NCI-H1417 treated with DMSO at 0.1 percent for 48 hours (cell line): Measurements from ENCODE around the gene BCOR.

Experiments used
- DNase-seq: peaks from one replicate; lab custom pipeline; 2025; lab: John Stamatoyannopoulos, UW

The BCOR gene

DNA sequence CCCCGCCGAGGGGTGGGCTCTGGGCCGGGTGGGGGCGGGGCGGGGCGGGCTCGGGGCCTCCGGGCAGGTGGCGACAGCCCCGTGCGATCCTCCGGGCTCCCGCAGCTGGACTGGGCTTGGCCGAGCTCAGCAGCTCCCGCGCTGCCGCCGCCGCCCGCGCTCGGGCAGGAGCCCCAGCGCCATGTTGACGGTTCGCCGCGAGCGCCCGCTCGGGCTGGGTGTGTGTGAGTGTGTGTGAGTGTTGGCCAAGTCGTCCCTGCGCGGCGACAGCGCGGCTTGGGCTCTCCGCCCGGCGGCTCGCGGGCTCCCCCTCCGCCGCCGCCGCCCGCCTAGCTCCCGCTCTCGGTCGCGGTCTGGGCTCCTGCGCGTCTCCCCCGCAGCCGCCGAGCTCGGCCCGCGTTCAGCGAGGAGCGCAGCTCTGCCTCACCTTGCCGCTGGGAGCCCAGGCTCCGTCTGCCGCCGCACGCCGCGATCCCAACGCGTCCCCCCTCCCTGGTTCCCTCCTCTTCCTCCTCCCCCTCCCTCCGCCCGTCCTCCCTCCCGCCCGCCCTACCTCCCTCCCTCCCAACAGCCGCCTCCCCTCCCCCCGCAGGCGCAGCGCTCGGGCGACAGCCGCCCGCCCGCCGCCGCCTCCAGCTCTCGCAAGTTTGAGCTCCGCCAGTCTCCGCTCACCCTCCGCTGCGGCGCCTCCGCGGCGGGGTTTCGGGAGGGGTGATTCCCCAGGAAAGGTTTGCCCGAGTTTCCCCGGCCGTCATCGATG is at the start of gene BCOR:
Gene BCOR (minus strand): TSS at position 455 of the 760 bp plus-strand sequence. CDS start 20,029 bp downstream, outside the sequence.
- no peak for DNase-seq

DNA sequence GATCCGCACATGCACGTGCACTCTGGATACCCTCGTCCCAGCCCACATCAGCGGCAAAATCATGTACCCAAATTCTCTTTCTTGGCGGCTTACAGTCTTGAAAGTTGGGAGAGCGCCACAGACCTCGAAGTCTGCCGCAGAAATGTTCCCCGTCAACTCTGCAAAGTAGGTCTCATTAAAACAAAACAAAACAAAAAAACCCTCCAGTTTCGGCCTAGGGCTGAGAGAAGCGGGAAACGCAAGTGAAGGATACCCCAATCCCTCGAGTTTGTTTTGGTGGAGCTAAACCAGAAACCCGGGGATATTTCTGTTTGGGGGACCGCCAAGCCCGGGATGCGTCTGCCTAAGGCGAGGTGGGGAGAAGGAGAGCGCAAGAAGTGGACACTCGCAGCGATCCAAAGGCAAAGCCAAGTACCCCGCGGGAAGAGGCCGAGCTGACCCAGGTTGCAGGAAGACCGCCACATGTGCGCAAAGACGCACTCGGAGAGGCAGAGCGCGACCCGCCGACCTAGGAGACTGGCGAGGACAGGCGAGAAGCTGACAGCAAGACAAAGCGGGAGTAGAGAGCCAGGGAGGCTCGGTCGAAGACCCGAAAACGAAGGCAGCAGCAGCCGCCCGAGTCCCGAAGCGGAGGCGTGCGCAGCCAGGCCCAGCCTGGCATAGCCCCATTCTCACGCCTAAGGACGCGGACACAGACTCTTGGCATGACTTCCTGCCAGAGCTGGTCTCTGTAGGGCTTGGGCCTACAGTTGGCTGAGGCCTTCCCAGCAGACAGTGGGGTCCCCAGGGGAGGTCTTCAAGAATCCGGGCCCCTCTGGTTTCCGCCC is 49.6 kb upstream of the BCOR start:
- no peak for DNase-seq

DNA sequence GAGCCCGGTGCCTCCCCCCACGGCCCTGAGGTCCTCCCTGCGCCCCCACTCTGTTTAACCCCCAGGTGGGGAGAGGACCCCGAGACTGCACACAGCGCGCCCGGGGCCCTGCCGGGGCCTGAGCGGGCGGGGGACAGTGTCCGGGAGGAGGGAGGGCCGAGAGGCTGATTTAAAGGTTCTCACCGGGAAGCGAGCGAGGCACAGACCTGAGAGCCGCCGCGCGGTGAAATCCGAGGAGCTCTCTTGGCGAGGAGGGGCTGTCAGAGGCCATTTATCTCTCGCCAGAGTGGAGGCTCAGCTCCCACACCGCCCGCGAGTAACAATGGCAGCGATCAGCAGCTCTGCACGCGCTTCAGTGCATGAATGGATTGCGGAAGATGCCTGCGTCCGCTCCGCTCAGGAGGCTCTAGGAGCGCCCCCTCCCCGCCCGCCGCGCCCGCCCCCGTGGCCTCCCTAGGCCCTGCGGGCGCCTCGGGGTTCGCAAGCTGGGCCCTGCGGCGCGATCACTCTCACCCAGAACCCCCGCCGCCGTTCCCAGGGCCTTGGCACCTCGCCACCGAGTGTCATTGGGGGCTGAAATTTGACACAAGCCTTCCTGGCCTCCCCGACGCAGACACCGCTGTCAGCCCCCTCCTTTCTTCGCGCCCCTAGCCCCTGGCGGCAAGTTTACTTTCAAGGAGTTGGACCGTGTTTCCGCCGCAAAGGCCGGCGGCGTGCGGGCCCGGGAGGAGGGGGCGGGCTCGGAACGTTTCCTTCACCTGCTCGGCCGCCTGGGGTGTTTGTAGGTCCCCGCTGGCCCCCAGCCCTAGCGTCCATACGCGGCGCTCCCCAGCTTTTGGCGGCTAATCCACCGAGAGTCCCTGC is 48.7 kb upstream of the BCOR start:
- no peak for DNase-seq

DNA sequence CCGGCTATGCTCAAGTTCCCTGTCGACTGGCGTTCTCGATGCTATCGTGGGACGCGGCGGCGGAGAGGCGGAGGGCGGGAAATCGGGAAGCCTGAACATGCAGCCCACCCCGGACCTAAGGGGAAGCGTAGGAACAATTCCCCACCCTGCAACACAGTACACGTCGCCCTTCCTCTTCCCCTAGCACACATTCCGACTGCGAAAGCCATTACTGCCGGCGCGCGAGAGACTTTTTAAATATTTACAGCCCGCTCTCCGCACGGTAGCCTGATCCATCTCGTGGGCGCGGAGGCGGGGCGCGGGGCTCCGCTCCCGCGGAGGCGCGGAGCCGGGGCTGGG is 48.1 kb upstream of the BCOR start:
- no peak for DNase-seq

DNA sequence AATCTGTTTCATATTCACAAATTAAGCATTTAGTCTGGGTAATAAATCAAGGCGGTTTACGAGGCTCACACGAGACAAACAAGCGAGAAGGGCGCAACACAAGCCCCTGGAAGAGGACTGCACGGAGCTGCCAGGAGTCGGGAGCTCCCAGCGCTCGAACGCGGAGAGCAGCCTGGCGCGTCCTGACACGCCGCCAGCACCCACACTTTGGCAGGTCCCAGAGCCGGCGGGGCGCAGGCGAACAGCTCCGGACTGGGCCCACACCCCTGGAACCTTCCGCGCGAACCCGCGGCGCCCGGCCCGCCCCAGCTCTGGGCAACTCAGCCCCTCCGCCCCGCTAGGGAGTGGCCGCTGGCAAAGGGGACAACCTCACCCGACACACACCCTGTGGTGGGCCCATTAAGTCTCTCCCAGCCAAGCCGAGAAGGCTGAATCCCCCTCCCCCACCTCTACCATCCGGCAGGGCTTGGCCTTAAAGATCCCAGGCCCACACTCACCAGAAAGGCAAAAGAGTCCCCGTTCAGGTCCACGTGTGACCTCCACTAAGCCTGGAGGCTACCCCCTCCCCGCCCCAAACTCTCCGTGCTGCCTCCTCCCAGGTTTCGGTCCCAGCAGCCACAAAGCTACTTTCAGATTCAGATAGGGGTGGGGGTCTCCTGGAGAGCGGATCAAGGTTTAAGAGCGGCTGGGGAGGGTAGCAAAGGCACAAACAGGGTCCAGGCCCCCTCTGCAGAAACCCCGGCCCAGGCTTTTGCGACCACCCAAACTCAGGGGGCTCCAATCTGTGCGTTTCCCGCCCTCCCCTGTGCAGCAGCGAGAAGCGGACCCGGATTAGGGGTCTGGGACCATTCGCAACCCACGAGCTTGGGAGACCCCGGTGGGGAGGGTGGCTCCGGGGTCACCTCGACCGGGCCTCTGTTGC is 47.5 kb upstream of the BCOR start:
- DNase-seq = no peak

DNA sequence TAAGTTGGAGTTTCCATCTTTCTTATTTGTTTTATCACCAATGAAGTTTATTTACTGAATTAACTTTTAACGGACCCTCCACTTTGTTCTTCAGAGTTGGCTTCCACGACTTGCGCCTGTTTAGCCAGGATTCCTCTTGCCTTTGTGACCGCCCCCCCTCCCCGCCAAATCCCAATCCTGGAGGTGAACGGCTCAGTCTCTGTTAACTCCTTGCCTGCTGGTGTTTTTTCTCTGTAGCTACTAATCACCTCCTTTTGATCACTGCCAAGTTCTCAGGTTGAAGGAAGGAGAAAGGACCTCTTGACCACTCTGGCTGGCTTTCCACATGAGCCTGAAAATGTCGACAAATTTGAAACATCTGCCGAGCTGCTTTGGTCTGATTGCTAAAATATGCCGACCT is 46.8 kb upstream of the BCOR start:
- DNase-seq = no peak

DNA sequence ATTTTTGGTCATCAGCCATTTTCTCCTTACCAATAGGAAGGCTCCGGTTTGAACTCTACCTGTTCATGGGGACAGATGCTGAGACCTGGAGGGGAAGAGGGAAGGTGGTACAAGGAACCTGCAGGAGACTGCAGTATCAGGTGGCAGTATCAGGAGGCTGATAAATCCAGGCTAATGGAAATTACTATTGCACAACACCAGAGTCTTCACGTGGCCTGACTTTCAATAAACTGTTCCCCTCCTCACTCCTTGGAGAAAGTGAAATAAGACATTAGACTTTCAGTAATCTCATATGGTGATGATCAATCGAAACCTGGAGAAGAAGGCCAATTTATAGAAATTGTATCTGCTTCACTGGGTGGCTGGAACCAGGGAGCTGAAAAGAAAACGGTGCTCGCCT is 46.2 kb upstream of the BCOR start:
- no peak for DNase-seq

DNA sequence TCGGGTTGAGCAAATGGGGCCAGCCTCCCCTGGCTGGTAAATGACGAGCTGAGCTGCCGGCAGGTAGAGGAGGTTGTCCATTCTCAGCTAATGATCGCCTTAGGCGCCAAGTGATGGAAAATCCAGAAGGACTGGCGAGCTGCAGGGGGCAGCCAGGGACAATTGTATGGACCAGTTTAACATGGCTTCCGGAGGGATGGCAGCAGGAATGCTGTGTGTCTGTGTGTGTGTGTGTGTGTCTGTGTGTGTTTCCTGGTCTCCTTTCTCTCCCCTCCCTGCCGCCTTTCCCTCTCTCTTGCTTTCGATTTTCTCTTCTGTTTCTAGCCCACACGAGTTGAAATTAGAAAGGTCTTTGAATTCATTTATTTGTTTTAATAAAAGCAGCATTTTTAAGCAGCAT is 45.2 kb upstream of the BCOR start:
- no peak for DNase-seq

DNA sequence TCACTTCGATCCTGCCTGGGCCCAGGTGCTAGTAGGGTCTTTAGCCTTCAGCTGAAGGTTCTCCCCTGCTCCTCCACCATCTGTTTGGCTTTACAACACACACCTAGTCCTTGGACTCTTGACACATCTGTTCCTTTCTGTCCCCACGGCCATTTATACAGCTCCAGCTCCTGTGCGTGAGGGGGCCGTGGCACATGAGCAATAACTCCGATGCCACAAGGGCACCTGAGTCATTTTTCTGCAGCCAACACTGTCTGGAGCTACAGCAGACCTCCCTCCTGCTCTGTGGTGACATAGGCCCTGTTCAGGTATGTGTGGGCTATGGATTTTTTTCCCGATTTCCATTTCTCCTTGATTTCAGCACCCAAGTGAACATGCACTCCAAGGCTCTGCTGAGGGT is 44.7 kb upstream of the BCOR start:
- no peak for DNase-seq

DNA sequence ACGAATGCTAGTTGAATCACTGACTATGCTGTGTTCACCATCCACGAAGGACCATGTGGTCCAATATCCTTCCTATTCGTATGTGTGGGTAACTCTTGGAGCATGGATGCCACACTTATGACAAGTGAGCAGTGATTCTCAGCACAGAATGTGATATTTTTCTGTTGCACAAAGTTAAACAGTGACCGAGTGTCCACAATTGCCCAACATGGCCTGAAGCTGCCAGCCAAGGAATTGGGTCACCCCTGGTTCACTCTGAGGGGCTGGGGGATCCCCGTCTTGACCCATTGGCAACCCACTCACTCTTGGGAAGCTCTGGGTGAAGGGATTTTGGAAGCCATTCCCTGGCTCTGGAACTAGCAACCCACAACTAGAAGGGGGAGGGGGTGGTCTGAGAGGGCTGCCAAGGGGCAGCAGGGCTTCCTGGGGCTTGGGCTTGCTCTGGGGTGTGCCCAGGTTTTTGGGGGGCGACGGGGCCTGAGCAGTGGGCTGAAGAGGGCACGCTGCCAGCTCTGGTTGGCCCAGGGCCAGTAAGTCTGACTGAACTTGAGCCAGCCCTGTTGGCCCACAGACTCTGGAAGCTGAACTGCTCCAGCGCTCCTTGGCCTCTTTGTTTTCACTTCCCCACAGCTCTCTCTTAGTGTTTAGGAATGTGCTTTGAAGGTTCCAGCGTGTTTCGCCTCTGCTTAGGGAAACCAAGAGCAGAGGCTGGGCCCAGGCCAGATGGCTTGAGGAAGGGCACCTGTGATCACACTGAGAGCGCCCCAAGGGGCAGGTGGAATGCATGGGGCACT is 43.1 kb upstream of the BCOR start:
- no peak for DNase-seq

DNA sequence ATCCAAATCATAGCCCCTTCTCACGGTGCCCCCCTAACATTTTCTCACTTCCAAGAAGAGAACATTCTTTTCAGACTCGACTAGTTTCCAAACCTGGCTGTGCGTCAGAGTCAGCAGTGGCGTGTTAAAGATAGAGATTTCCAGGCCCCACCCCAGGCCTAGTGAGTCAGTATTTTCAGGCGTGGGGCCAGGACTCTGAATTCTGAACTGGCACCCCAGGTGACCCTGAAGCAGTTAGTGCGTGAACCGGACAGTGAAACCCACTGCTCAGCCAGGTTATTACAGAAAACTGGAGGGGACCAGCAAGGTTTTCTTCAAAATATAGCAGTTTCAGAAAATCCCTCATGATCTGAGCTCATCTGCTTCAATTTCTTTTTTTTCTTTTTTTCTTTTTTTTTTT is 35.0 kb upstream of the BCOR start:
- no peak for DNase-seq

DNA sequence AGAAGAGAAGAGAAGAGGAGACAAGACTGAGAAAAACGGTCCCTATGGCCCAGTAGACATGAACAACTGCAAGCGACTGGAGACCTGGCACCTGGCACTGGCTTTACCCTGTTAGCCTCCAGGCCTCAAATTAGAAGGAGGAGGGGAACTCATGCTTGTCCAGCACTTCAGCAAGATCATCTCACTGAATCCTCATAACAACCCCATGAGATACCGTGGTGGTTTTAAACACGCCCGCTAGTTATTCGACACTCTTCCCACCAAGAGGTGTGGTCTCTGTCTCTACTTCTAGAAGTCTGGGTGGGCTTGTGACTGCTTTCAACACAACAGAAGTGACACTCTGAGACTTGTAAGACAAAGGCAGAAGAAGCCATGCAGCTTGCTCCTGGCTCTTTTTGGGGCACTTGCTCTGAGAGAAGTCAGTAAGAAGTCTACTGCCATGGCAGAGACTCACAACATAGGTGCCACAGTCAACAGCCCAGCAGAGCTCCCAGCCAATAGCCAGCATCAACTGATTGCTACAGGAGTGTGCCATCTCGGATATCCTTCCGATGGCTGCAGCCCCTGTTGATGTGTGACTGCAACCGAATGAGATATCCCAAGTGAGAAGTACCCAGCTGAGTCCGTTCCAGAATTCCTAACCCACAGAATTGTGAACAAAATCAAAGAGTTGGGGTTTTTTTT is 34.0 kb upstream of the BCOR start:
- DNase-seq = no peak

DNA sequence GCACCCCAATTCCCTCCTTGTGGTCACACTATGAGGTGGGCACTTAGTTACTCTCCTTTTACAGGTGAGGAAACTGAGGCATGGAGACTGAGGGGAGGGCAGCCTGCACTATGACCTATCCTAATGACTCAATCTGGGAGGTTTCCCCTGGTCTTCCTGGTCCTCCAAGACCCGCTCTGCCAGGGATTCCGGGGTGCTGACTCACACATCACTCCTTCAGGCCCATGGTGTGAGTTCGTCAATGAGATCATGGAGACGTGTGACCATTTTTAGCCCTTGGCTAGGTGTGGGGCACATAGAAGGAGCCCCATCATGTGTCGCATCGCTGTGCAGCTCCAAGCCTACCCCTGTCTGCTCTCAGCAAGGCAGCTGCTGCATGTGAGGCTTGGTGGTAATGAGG is 32.4 kb upstream of the BCOR start:
- no peak for DNase-seq

DNA sequence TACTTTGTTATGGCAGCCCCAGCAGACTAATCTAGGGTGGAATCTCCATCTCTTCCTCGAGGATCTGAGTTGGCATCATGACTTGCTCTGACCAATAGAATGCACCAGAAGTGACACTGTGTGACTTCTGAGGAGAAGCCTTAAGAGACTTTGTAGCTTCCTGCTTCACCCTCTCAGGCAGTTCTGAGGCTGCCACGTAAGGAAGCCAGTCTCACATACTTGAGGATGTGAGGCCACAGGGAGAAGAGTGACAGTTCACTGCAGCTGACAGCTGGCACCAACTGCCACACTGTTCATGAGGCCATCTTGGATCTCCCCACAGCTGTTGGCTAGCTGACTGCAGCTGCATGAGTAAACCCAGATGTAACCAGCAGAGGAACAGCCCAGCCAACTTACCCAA is 29.3 kb upstream of the BCOR start:
- DNase-seq = no peak

DNA sequence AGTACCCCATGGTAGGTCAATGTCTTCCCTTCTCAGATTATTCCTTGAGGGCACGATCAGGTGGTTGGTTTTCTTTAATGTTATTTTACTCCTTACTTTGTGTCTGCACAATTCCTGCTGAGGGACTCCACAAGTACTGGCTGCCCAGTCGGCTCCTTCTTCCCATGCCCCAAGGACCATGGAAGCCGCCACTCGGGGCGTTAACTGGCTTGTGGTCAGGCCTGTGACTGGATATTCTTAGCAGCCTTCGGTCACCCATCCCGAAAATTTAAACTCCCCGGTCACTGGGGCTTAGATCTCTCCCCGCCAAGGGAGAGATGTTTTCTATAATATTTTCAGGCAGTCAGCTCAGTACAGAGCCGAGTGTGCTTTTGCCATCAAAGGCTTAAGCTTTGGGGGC is 24.7 kb upstream of the BCOR start:
- no peak for DNase-seq

DNA sequence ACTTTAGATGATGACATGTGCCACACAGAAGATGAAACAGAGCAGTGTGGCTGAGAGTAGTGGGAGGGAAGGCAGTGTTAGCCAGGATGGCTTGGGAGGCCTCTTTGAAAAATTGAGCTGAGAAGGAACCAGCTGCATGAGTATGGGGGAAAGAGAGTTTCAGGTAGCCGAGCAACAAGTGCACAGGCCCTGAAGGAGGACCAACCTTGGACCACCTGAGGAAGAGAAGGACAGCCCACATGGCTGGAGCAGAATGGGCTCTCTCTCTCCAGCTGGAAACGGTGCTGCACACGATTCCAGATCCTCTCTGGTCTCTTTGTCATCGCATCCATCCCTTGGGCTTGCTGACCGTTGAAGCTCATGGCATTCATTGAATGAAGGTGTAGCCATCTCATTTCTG is 23.9 kb upstream of the BCOR start:
- DNase-seq = no peak

DNA sequence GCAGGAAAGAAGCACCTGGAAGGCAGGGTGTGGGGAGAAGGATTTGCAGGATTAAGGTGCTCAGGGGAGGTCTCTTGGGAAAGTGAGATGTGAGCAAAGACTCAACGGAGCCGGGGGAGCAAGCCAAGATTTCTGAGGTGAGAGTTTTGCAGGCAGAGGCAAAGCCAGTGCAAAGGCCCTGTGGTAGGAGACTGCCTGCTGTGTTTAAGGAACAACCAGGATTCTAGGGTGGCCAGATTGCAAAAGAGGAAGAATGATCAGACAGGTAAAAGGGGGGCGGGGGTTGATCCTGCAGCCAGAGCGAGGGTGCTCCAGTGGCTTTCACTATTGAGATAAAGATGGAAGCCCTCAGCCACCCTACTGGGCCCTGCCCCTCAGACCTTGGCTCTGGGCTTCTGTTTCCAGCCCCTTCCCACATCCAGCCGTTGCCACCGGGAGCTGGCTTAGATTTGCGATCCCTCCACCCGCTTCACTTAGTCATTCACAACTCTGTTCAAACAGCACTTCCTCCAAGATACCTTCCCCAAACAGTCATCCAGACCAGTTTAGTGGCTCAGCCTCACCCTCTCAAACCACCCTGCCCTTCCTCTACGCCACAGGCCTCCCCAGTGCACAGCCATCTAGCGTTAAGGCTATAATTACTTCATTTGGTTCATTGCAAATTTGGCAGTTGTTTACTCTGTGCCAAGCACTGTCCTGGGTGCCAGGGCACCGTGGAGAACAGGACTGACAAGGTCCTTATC is 23.3 kb upstream of the BCOR start:
- no peak for DNase-seq

DNA sequence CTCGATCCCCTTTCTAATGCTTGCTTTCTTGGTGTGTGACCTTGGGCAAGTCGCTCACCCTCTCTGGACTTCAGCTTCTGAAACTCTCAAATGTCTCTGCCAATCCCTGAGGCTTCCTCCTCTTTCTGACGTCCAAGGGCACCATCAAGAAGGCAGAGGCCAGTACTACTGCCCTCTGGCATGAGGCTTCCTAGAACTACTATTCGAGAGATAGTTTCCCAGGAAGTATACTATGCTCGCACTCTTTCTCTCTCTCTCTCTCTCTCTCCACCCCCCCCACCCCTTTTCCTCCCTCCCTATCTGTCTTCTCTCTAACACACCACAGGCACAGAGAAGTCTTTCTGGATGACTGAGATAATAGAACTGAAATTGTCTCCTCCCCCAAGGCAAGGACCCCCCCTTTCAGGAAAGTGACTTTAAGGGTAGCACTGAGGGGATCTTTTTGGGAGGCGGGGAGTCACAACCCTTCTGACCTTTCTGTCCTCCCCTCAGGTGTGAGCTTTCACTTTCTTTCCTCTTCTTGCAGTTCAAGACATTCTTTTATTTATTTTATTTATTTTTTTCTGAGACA is 20.0 kb upstream of the BCOR start:
- no peak for DNase-seq

DNA sequence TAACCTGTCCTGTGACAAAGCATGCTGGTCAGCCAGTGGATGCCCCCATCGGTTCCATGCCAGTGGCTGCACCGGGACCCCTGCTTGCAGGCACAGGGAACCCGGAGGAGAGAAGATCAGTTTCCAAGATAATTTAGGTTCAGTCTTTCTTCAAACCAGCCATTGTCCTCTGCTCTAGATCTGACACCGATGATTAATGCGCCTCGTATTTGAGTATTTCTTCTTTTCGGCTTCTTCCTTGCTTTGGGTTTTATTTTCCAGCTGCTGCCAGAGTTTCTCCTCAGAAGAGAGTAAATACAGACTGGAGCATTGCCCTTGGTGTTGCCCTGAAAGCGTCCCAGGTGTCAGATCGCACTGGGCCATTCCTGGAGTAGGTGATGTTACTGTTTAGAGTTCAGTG is 19.2 kb upstream of the BCOR start:
- no peak for DNase-seq
